Measurements from ENCODE around the gene NUCKS1. TPM values are rescaled to one million over a fixed set of nuclear protein-coding genes. Genes with fewer than 3 reads are reported as not detected.
A peak's percentile ranks its signal among the peaks of the same experiment; 100 is the strongest.

Gene NUCKS1
- total and polyA plus RNA-seq, 2 experiments from 2014 or later: 69.9 to 122 TPM

- no peaks in the 10 kb centered on the region for H3K4me1 ChIP-seq (ENCODE audit: insufficient read depth)
- in situ Hi-C loops (cut with MboI): no loop called here
- H3K9ac ChIP-seq: no peak overlapping the region
- peak overlapping the region; percentile 40; the same call in 1 of the 2 replicates for H3K27ac ChIP-seq
- H3K36me3 ChIP-seq (ENCODE audit: low read depth): peaks cover 19% of the 10 kb centered on the region
- H4K20me1 ChIP-seq (ENCODE audit: insufficient read depth): peaks cover 5% of the 10 kb centered on the region
- peak; percentile 62 for DNase-seq
- WGBS, 2 experiments (ENCODE audit: low coverage in 1 of 2, low lambda C conversion rate in 2 of 2, missing lambda C conversion rate in 2 of 2): 68 to 71% methylated on average over 5 of the region's 5 CpGs
- H3K79me2 ChIP-seq (ENCODE audit: insufficient read depth): peaks cover 100% of the 10 kb centered on the region
- no peaks in the 10 kb centered on the region for H3K27me3 ChIP-seq (replicated peaks; ENCODE audit: insufficient read depth)
- no peaks in the 10 kb centered on the region for H3K9me2 ChIP-seq (ENCODE audit: insufficient read depth)
- no peak overlapping the region for H3K4me3 ChIP-seq
- H3F3A ChIP-seq (ENCODE audit: insufficient read depth): peaks cover 31% of the 10 kb centered on the region; the same call in 1 of the 2 replicates
- H3K9me3 ChIP-seq (ENCODE audit: low read depth): no peaks in the 10 kb centered on the region
- no peak overlapping the region for H2AFZ ChIP-seq
- TF ChIP-seq EZH2phosphoT487 (IDR thresholded peaks at IDR 0.05; ENCODE audit: insufficient read depth, low read depth) (no peak), EZH2 (IDR thresholded peaks at IDR 0.05; ENCODE audit: insufficient read depth, poor library complexity, severe bottlenecking) (no peak)
- H3K4me2 ChIP-seq (ENCODE audit: unreplicated experiment): no peak overlapping the region
Observed at GRCh38 chr1:205739348-205740160, 10.4 kb downstream of the NUCKS1 start.

- Histone ChIP-seq H2AFZ (no peak overlapping the region), H3K27me3 (replicated peaks; ENCODE audit: insufficient read depth) (no peaks in the 10 kb centered on the region), H3K4me1 (ENCODE audit: insufficient read depth) (peaks cover 5% of the 10 kb centered on the region; the same call in 1 of the 2 replicates), H3K27ac (no peak overlapping the region), H3K4me2 (ENCODE audit: unreplicated experiment) (no peak overlapping the region), H3K9ac (no peak overlapping the region), H3F3A (ENCODE audit: insufficient read depth) (peaks cover 32% of the 10 kb centered on the region; the same call in 1 of the 2 replicates), H3K36me3 (ENCODE audit: low read depth) (peaks cover 19% of the 10 kb centered on the region), H3K79me2 (ENCODE audit: insufficient read depth) (peaks cover 100% of the 10 kb centered on the region), H4K20me1 (ENCODE audit: insufficient read depth) (peaks cover 5% of the 10 kb centered on the region), H3K4me3 (no peak overlapping the region), H3K9me3 (ENCODE audit: low read depth) (no peaks in the 10 kb centered on the region), H3K9me2 (ENCODE audit: insufficient read depth) (no peaks in the 10 kb centered on the region)
- in situ Hi-C loops (cut with MboI): no loop called here
- no peak for DNase-seq
- whole genome bisulfite sequencing, 2 experiments (ENCODE audit: low coverage in 1 of 2, low lambda C conversion rate in 2 of 2, missing lambda C conversion rate in 2 of 2): 96 to 100% methylated on average over 1 of the region's 1 CpG
- no peak for TF ChIP-seq EZH2phosphoT487 (IDR thresholded peaks at IDR 0.05; ENCODE audit: insufficient read depth, low read depth)
- TF ChIP-seq EZH2 (IDR thresholded peaks at IDR 0.05; ENCODE audit: insufficient read depth, poor library complexity, severe bottlenecking): no peak
Observed at GRCh38 chr1:205735218-205735617, 14.8 kb downstream of the NUCKS1 start.

- Histone ChIP-seq H3K27ac (no peak overlapping the region), H3K4me2 (ENCODE audit: unreplicated experiment) (no peak overlapping the region), H4K20me1 (ENCODE audit: insufficient read depth) (peaks cover 8% of the 10 kb centered on the region), H3K4me1 (ENCODE audit: insufficient read depth) (peaks cover 5% of the 10 kb centered on the region; the same call in 1 of the 2 replicates), H3K9me2 (ENCODE audit: insufficient read depth) (no peaks in the 10 kb centered on the region), H3K79me2 (ENCODE audit: insufficient read depth) (peaks cover 100% of the 10 kb centered on the region), H3K36me3 (ENCODE audit: low read depth) (peaks cover 26% of the 10 kb centered on the region), H3K9ac (no peak overlapping the region), H3K27me3 (replicated peaks; ENCODE audit: insufficient read depth) (no peaks in the 10 kb centered on the region), H3K9me3 (ENCODE audit: low read depth) (no peaks in the 10 kb centered on the region), H2AFZ (no peak overlapping the region), H3F3A (ENCODE audit: insufficient read depth) (peaks cover 22% of the 10 kb centered on the region; the same call in 1 of the 2 replicates), H3K4me3 (no peak overlapping the region)
- DNase-seq: no peak
- TF ChIP-seq EZH2 (IDR thresholded peaks at IDR 0.05; ENCODE audit: insufficient read depth, poor library complexity, severe bottlenecking) (no peak), EZH2phosphoT487 (IDR thresholded peaks at IDR 0.05; ENCODE audit: insufficient read depth, low read depth) (no peak)
- WGBS, 2 experiments (ENCODE audit: low coverage in 1 of 2, low lambda C conversion rate in 2 of 2, missing lambda C conversion rate in 2 of 2): 73 to 80% methylated on average over 2 of the region's 2 CpGs
- in situ Hi-C loops (cut with MboI): no loop called here
Observed at GRCh38 chr1:205733438-205734175, 16.4 kb downstream of the NUCKS1 start.

- Histone ChIP-seq H3K9ac (no peak overlapping the region), H3K9me2 (ENCODE audit: insufficient read depth) (no peaks in the 10 kb centered on the region), H4K20me1 (ENCODE audit: insufficient read depth) (peaks cover 3% of the 10 kb centered on the region; the same call in 1 of the 2 replicates), H3K4me2 (ENCODE audit: unreplicated experiment) (no peak overlapping the region), H3K27me3 (replicated peaks; ENCODE audit: insufficient read depth) (no peaks in the 10 kb centered on the region), H3K4me1 (ENCODE audit: insufficient read depth) (peaks cover 5% of the 10 kb centered on the region; the same call in 1 of the 2 replicates), H3K79me2 (ENCODE audit: insufficient read depth) (peaks cover 100% of the 10 kb centered on the region), H3K36me3 (ENCODE audit: low read depth) (peaks cover 33% of the 10 kb centered on the region), H2AFZ (no peak overlapping the region), H3K4me3 (no peak overlapping the region), H3K9me3 (ENCODE audit: low read depth) (no peaks in the 10 kb centered on the region), H3K27ac (no peak overlapping the region), H3F3A (ENCODE audit: insufficient read depth) (peaks cover 6% of the 10 kb centered on the region; the same call in 1 of the 2 replicates)
- 97% methylated on average over 9 of the region's 9 CpGs for WGBS, 2 experiments (ENCODE audit: low coverage in 1 of 2, low lambda C conversion rate in 2 of 2, missing lambda C conversion rate in 2 of 2)
- no peak for DNase-seq
- no peak for TF ChIP-seq EZH2 (IDR thresholded peaks at IDR 0.05; ENCODE audit: insufficient read depth, poor library complexity, severe bottlenecking)
- TF ChIP-seq EZH2phosphoT487 (IDR thresholded peaks at IDR 0.05; ENCODE audit: insufficient read depth, low read depth): no peak
- in situ Hi-C loops (cut with MboI): no loop called here
Observed at GRCh38 chr1:205729945-205730610, 19.9 kb downstream of the NUCKS1 start.
